Tibial nerve (tissue), 4 donors: ENCODE data around the gene SKAP2. TPM values are rescaled to one million over a fixed set of nuclear protein-coding genes. Genes with fewer than 3 reads are reported as not detected.

Experiments used
- DNase-seq, 2 donors: peaks; one replicate each; pipeline ENCODE4 v3.0.0-alpha.2; 2019; ENCODE audit warnings: low spot score in 2 of 2
- H3K27ac ChIP-seq, 4 donors: fragments of 200-600 bp; sonication (generic) in 3 of 4; one replicate each; pipeline ENCODE4 v1.5.1; 2017 to 2019; ENCODE audit warnings: mild to moderate bottlenecking in 1 of 4
- H3K27me3 ChIP-seq, 2 donors: fragments of 200-600 bp; sonication (generic) in 1 of 2; one replicate each; pipeline versions ENCODE4 v1.5.1 to v1.6.0; 2017 to 2019
- H3K36me3 ChIP-seq, 3 donors: fragments of 200-600 bp; sonication (generic); one replicate each; pipeline ENCODE4 v1.5.1; 2018 to 2019
- H3K4me1 ChIP-seq, 4 donors: fragments of 200-600 bp; sonication (generic) in 3 of 4; one replicate each; pipeline ENCODE4 v1.5.1; 2017 to 2019
- H3K4me3 ChIP-seq, 4 donors: fragments of 200-600 bp; sonication (generic) in 3 of 4; one replicate each; pipeline ENCODE4 v1.5.1; 2017 to 2019; ENCODE audit warnings: mild to moderate bottlenecking in 1 of 4, moderate library complexity in 1 of 4
- H3K9me3 ChIP-seq, 4 donors: fragments of 200-600 bp; sonication (generic) in 3 of 4; one replicate each; pipeline ENCODE4 v1.5.1; 2017 to 2019
- EP300 ChIP-seq, 2 donors: sonication (generic); formaldehyde crosslinking; IDR thresholded peaks; one replicate each; pipeline ENCODE4 v1.6.1; 2017; ENCODE audit warnings: antibody characterized with exemption in 2 of 2, mild to moderate bottlenecking in 1 of 2
- POLR2A ChIP-seq, 2 donors: fragments of 450-650 bp; IDR thresholded peaks; one replicate each; pipeline ENCODE4 v1.6.1; 2017; ENCODE audit warnings: antibody characterized with exemption in 2 of 2, mild to moderate bottlenecking in 2 of 2, moderate library complexity in 2 of 2
- WGBS, 2 donors: methylation state at CpG; one replicate each; pipeline ENCODE4 v1.1.5; 2018; 5-methylcytosine and 5-hydroxymethylcytosine counted together
- total RNA-seq, 4 donors: library from RNA; depleted of rRNA; stranded (reverse); fragments of >200 nt; gene quantifications; one replicate each; pipeline ENCODE4 v1.1.0, GENCODE V29; 2016
- TF ChIP-seq, protein P1 (sequence below), 5 experiments: fragments of 200-600 bp in 3 of 5; fragments of 450-650 bp in 2 of 5; sonication (generic) in 3 of 5; IDR thresholded peaks; one replicate each; pipeline ENCODE4 v1.5.1; 2016 to 2019; ENCODE audit warnings: antibody characterized with exemption in 5 of 5, mild to moderate bottlenecking in 3 of 5, moderate library complexity in 2 of 5

The SKAP2 gene
- total RNA-seq, 4 donors from 2014 or later = 14.1 to 33.7 (median 27.6) TPM

- Histone ChIP-seq H3K4me3 (no peak overlapping the region), H3K27me3 (no peaks in the 10 kb centered on the region), H3K4me1 (peaks cover 0 to 28% (median 0%) of the 10 kb centered on the region in 4 donors), H3K27ac (no peak overlapping the region), H3K9me3 (no peaks in the 10 kb centered on the region), H3K36me3 (no peaks in the 10 kb centered on the region)
- TF ChIP-seq, protein P1, sequence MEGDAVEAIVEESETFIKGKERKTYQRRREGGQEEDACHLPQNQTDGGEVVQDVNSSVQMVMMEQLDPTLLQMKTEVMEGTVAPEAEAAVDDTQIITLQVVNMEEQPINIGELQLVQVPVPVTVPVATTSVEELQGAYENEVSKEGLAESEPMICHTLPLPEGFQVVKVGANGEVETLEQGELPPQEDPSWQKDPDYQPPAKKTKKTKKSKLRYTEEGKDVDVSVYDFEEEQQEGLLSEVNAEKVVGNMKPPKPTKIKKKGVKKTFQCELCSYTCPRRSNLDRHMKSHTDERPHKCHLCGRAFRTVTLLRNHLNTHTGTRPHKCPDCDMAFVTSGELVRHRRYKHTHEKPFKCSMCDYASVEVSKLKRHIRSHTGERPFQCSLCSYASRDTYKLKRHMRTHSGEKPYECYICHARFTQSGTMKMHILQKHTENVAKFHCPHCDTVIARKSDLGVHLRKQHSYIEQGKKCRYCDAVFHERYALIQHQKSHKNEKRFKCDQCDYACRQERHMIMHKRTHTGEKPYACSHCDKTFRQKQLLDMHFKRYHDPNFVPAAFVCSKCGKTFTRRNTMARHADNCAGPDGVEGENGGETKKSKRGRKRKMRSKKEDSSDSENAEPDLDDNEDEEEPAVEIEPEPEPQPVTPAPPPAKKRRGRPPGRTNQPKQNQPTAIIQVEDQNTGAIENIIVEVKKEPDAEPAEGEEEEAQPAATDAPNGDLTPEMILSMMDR (IDR thresholded peaks at IDR 0.05) = no peak
- TF ChIP-seq EP300 (IDR thresholded peaks at IDR 0.05) (no peak), POLR2A (IDR thresholded peaks at IDR 0.05) (no peak)
- 70 to 87% methylated on average over 5 of the region's 5 CpGs for WGBS, 2 donors
- DNase-seq = no peak
Observed at GRCh38 chr7:26700386-26700785, 164.0 kb downstream of the SKAP2 start.

GRCh38 chr7:26699766-26700165, 164.6 kb downstream of the SKAP2 start:
- WGBS, 2 donors = 74 to 85% methylated on average over 1 of the region's 1 CpG
- TF ChIP-seq EP300 (IDR thresholded peaks at IDR 0.05) (no peak), POLR2A (IDR thresholded peaks at IDR 0.05) (no peak)
- TF ChIP-seq, protein P1 (IDR thresholded peaks at IDR 0.05) = no peak

DNA sequence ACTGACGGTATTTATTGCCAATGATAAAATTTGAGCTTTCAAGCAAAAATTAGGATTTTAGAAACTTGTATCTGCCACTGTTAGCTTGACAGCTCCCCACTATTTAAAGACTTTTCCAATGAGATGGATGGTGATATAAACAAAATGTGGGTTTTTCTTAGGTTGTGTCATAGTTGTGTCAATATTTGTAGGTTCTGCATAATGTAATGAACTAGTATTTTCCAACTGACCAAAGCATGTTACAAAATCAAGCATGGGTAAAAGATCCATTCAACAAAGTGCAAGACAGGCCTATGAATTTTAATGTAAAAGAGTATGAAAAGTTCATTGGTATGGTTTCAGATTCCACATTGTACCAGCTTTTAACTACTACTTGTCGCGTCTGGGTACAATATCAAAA, 165.6 kb downstream of the SKAP2 start:
- Histone ChIP-seq H3K27ac (no peak overlapping the region), H3K4me3 (no peak overlapping the region), H3K36me3 (no peaks in the 10 kb centered on the region), H3K4me1 (peaks cover 0 to 12% (median 0%) of the 10 kb centered on the region in 4 donors), H3K9me3 (no peaks in the 10 kb centered on the region), H3K27me3 (no peaks in the 10 kb centered on the region)
- no peak for DNase-seq
- TF ChIP-seq POLR2A (IDR thresholded peaks at IDR 0.05) = no peak
- TF ChIP-seq, protein P1 (IDR thresholded peaks at IDR 0.05) = no peak
- 93 to 97% methylated on average over 3 of the region's 3 CpGs for WGBS, 2 donors

More at GRCh38 chr7:26699766-26700165, 164.6 kb downstream of the SKAP2 start:
- no peaks in the 10 kb centered on the region for H3K36me3 ChIP-seq
- no peak overlapping the region for H3K27ac ChIP-seq
- peaks cover 0 to 22% (median 0%) of the 10 kb centered on the region in 4 donors for H3K4me1 ChIP-seq
- no peaks in the 10 kb centered on the region for H3K9me3 ChIP-seq
- no peaks in the 10 kb centered on the region for H3K27me3 ChIP-seq
- DNase-seq = no peak
- no peak overlapping the region for H3K4me3 ChIP-seq

DNA sequence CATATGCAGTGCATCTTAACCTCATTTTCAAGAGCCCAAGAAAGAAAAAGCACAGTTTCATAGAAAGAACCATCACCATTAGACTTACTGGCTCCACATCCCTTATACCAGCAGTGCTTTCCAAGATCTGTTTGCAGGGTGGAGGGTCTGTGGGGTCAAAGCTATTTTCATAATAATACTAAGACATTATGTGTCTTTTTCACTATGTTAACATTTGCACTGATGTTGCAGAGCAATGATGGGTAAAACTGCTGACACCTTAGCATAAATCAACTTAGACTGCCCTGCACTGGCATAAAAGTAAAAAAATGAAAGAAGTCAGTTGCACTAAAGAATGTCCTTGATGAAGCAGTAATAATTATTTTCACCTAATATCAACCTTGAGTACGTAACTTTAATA, 166.2 kb downstream of the SKAP2 start:
- TF ChIP-seq POLR2A (IDR thresholded peaks at IDR 0.05) = no peak
- TF ChIP-seq, protein P1 (IDR thresholded peaks at IDR 0.05) = no peak
- TF ChIP-seq EP300 (IDR thresholded peaks at IDR 0.05) = no peak
- peaks cover 0 to 10% (median 0%) of the 10 kb centered on the region in 4 donors for H3K4me1 ChIP-seq

DNA sequence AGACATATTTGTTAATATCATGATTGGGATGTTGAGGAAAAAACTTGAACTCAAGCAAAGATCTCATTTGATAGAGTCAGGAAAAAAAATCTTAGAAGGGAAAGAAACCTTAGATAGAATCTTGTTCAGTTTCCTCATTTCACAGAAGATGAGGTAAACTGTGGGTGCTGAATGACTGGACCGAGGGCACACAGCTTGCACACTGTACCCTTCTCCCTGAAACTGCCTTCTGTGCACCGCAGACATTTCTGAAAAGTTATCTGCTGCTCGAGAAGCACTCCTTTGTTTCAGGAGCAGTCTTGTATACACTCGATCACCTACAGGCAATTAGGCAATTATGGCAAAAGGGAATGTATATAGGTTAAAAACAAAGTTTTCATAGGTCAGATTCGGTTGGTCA, 167.4 kb downstream of the SKAP2 start:
- no peak overlapping the region for H3K4me3 ChIP-seq
- H3K27ac ChIP-seq = no peak overlapping the region
- H3K36me3 ChIP-seq = no peaks in the 10 kb centered on the region
- DNase-seq = no peak
- WGBS, 2 donors = 79 to 82% methylated on average over 5 of the region's 5 CpGs
- no peaks in the 10 kb centered on the region for H3K9me3 ChIP-seq
- no peaks in the 10 kb centered on the region for H3K27me3 ChIP-seq
- H3K4me1 ChIP-seq = peaks cover 0 to 10% (median 0%) of the 10 kb centered on the region in 4 donors
- TF ChIP-seq POLR2A (IDR thresholded peaks at IDR 0.05) (no peak), EP300 (IDR thresholded peaks at IDR 0.05) (no peak)
- TF ChIP-seq, protein P1 (IDR thresholded peaks at IDR 0.05) = no peak

More for the DNA sequence above, 166.2 kb downstream of the SKAP2 start:
- no peak for DNase-seq
- no peak overlapping the region for H3K27ac ChIP-seq
- no peaks in the 10 kb centered on the region for H3K9me3 ChIP-seq
- no peak overlapping the region for H3K4me3 ChIP-seq
- no peaks in the 10 kb centered on the region for H3K36me3 ChIP-seq
- H3K27me3 ChIP-seq = no peaks in the 10 kb centered on the region
- 95 to 97% methylated on average over 1 of the region's 1 CpG for WGBS, 2 donors
